HCT116 (cell line): ENCODE data around the gene RPL7A.

Experiments
- CTCF ChIP-seq, 3 experiments: fragments of 200-600 bp in 1 of 3; sonication (generic) in 1 of 3; IDR thresholded peaks in 2 of 3; conservative IDR thresholded peaks in 1 of 3; 2 replicates each; pipeline ENCODE4 v1.5.1; 2012 to 2017; ENCODE audit warnings: low read depth in 2 of 3, low read length in 2 of 3, antibody characterized with exemption in 1 of 3, borderline replicate concordance in 1 of 3, control low read depth in 1 of 3, mild to moderate bottlenecking in 1 of 3, mixed read lengths in 1 of 3, mixed run types in 1 of 3, moderate library complexity in 1 of 3; ENCODE audit not compliant: insufficient read depth in 1 of 3
- JUND ChIP-seq: IDR thresholded peaks from 2 replicates; pipeline ENCODE4 v1.6.1; 2012
- MAX ChIP-seq: IDR thresholded peaks from 2 replicates; pipeline ENCODE4 v1.6.1; 2012
- POLR2A ChIP-seq: IDR thresholded peaks from 2 replicates; pipeline ENCODE4 v1.7.0; 2011; ENCODE audit warnings: borderline replicate concordance; ENCODE audit not compliant: insufficient read depth, insufficient read length; ENCODE audit errors: extremely low read depth
- SIN3A ChIP-seq: IDR thresholded peaks from 2 replicates; pipeline ENCODE4 v1.6.1; 2012; ENCODE audit warnings: low read depth
- SP1 ChIP-seq: IDR thresholded peaks from 2 replicates; pipeline ENCODE4 v1.6.1; 2012; ENCODE audit warnings: low read depth
- TCF7L2 ChIP-seq: IDR thresholded peaks from 2 replicates; pipeline ENCODE4 v1.7.0; 2011; ENCODE audit warnings: borderline replicate concordance, inconsistent platforms; ENCODE audit not compliant: insufficient read depth, insufficient read length; ENCODE audit errors: extremely low read depth
- ZFX ChIP-seq: fragments of 450-650 bp; IDR thresholded peaks from 2 replicates; pipeline ENCODE4 v1.6.1; 2017
- TF ChIP-seq, protein P1 (sequence below): IDR thresholded peaks from 2 replicates; pipeline ENCODE4 v1.6.1; 2011; ENCODE audit warnings: mild to moderate bottlenecking, low read length, moderate library complexity; ENCODE audit not compliant: insufficient replicate concordance; ENCODE audit errors: extremely low read depth

- TF ChIP-seq CTCF (IDR thresholded peaks at IDR 0.05 in 2 of 3, conservative IDR thresholded peaks at IDR 0.05 in 1 of 3; ENCODE audit: borderline replicate concordance in 1 of 3, insufficient read depth in 1 of 3, low read depth in 2 of 3, low read length in 2 of 3): no peak
- TF ChIP-seq MAX: no peak
- no peak for TF ChIP-seq TCF7L2
- no peak for TF ChIP-seq ZFX
- no peak for TF ChIP-seq SP1
- no peak for TF ChIP-seq SIN3A
- TF ChIP-seq JUND: no peak
- TF ChIP-seq, protein P1, sequence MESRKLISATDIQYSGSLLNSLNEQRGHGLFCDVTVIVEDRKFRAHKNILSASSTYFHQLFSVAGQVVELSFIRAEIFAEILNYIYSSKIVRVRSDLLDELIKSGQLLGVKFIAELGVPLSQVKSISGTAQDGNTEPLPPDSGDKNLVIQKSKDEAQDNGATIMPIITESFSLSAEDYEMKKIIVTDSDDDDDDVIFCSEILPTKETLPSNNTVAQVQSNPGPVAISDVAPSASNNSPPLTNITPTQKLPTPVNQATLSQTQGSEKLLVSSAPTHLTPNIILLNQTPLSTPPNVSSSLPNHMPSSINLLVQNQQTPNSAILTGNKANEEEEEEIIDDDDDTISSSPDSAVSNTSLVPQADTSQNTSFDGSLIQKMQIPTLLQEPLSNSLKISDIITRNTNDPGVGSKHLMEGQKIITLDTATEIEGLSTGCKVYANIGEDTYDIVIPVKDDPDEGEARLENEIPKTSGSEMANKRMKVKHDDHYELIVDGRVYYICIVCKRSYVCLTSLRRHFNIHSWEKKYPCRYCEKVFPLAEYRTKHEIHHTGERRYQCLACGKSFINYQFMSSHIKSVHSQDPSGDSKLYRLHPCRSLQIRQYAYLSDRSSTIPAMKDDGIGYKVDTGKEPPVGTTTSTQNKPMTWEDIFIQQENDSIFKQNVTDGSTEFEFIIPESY: no peak
- TF ChIP-seq POLR2A: no peak
Measured at GRCh38 chr9:133331221-133331620, 16.8 kb upstream of the RPL7A start.
